HG02798 (cell line): Measurements from ENCODE around the gene HSD3B7.
"Not testable (repeated sequence)": the region's sequence is repeated elsewhere in the genome, so short reads cannot be mapped to it uniquely, and the experiment has no call there.

Experiments used
- ATAC-seq: cut with Tn5 transposase; IDR thresholded peaks from one replicate; pipeline ENCODE4 v1.9.1; 2021; ENCODE audit warnings: mild to moderate bottlenecking; ENCODE audit not compliant: unreplicated experiment, poor library complexity

The HSD3B7 gene

GRCh38 chr16:31017756-31018155, 32.7 kb downstream of the HSD3B7 start:
- not testable (repeated sequence) for ATAC-seq

GRCh38 chr16:31020536-31020935, 35.5 kb downstream of the HSD3B7 start:
- ATAC-seq: no peak

- no peak for ATAC-seq
Measured at GRCh38 chr16:31022544-31023251, 37.7 kb downstream of the HSD3B7 start.

- ATAC-seq: no peak
Measured at GRCh38 chr16:31023252-31023602, 38.2 kb downstream of the HSD3B7 start.

GRCh38 chr16:31023627-31024226, 38.7 kb downstream of the HSD3B7 start:
- ATAC-seq: no peak

- no peak for ATAC-seq
Measured at GRCh38 chr16:31025339-31025738, 40.3 kb downstream of the HSD3B7 start.

- ATAC-seq: no peak
Measured at GRCh38 chr16:31029272-31029671, 44.3 kb downstream of the HSD3B7 start.

GRCh38 chr16:31031276-31031675, 46.3 kb downstream of the HSD3B7 start:
- ATAC-seq: no peak

- peak; percentile 85 for ATAC-seq
Measured at GRCh38 chr16:31032736-31033708, 48.0 kb downstream of the HSD3B7 start, which contains the start of gene STX4. Gene STX4, plus strand, starts transcription at chr16:31033558. Its CDS starts 248 bp downstream, at chr16:31033806.

- ATAC-seq: peak; percentile 41
Measured at GRCh38 chr16:31033709-31034492, 48.9 kb downstream of the HSD3B7 start.

GRCh38 chr16:31036691-31037090, 51.7 kb downstream of the HSD3B7 start:
- ATAC-seq: no peak
